COR-L47 (cell line): ENCODE measurements around the gene UBE2E1.
"Not testable (repeated sequence)": the region's sequence is repeated elsewhere in the genome, so short reads cannot be mapped to it uniquely, and the experiment has no call there.

Experiments
- DNase-seq: peaks from one replicate; lab custom pipeline; 2025; lab: John Stamatoyannopoulos, UW

UBE2E1 gene

GRCh38 chr3:23849462-23849861 lies 43.7 kb downstream of the UBE2E1 start:
- not testable (repeated sequence) for DNase-seq

- no peak for DNase-seq
Observed at GRCh38 chr3:23856286-23856685, 50.5 kb downstream of the UBE2E1 start.

- DNase-seq = no peak
Observed at GRCh38 chr3:23859012-23859743, 53.4 kb downstream of the UBE2E1 start.

- no peak for DNase-seq
Observed at GRCh38 chr3:23859839-23860382, 54.2 kb downstream of the UBE2E1 start.

- DNase-seq = no peak
Observed at GRCh38 chr3:23861689-23862088, 55.9 kb downstream of the UBE2E1 start.

- no peak for DNase-seq
Observed at GRCh38 chr3:23863060-23863459, 57.3 kb downstream of the UBE2E1 start.

- DNase-seq = no peak
Observed at GRCh38 chr3:23864931-23865330, 59.2 kb downstream of the UBE2E1 start.

GRCh38 chr3:23865595-23866396 lies 60.0 kb downstream of the UBE2E1 start:
- no peak for DNase-seq

- no peak for DNase-seq
Observed at GRCh38 chr3:23867400-23867799, 61.6 kb downstream of the UBE2E1 start.

GRCh38 chr3:23867838-23868237 lies 62.1 kb downstream of the UBE2E1 start:
- no peak for DNase-seq

- no peak for DNase-seq
Observed at GRCh38 chr3:23869977-23870662, 64.4 kb downstream of the UBE2E1 start.

- DNase-seq = not testable (repeated sequence)
Observed at GRCh38 chr3:23870663-23871043, 64.9 kb downstream of the UBE2E1 start.

- DNase-seq = not testable (repeated sequence)
Observed at GRCh38 chr3:23871361-23871760, 65.6 kb downstream of the UBE2E1 start.

GRCh38 chr3:23872330-23872729 lies 66.6 kb downstream of the UBE2E1 start:
- DNase-seq = no peak

- no peak for DNase-seq
Observed at GRCh38 chr3:23873941-23874340, 68.2 kb downstream of the UBE2E1 start.

GRCh38 chr3:23874359-23875112 lies 68.8 kb downstream of the UBE2E1 start:
- DNase-seq = no peak

- no peak for DNase-seq
Observed at GRCh38 chr3:23875113-23875725, 69.5 kb downstream of the UBE2E1 start.

- DNase-seq = no peak
Observed at GRCh38 chr3:23876923-23877322, 71.2 kb downstream of the UBE2E1 start.

GRCh38 chr3:23877329-23877980 lies 71.7 kb downstream of the UBE2E1 start:
- DNase-seq = no peak

GRCh38 chr3:23879485-23879884 lies 73.7 kb downstream of the UBE2E1 start:
- no peak for DNase-seq
